GM19328 (cell line): ENCODE results near the gene HNRNPU.
A peak's percentile ranks its signal among the peaks of the same experiment; 100 is the strongest.

Source experiments
- ATAC-seq: cut with Tn5 transposase; IDR thresholded peaks from one replicate; pipeline ENCODE4 v1.9.1; 2021; ENCODE audit warnings: mild to moderate bottlenecking, moderate library complexity; ENCODE audit not compliant: unreplicated experiment

Gene HNRNPU

GRCh38 chr1:244864253-244865027, at the start of gene HNRNPU:
TSS of gene HNRNPU (minus strand) at chr1:244864543. CDS start at chr1:244864307, 236 bp downstream.
- ATAC-seq, result peak; percentile 65

- no peak for ATAC-seq
These were observed 49.5 kb upstream of the HNRNPU start for GRCh38 chr1:244913806-244914205.

DNA sequence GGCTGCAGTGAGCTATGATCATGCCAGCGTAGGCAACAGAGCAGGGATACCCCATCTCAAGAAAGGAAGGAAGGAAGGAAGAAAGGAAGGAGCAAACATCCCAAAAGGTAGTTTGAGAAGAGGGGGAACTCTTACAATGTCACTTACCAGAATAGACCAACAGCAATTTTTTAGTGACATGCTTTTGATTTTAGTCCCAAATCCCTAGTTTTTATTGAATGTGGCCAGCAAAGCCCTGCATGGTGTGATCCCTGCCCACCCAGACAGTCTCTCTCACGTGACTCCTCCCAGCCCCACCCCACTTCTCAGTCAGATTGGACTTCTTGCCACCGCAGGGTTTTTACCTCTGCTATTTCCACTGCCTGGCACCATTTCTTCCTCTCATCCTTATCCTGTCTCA, 39.8 kb upstream of the HNRNPU start:
- no peak for ATAC-seq

DNA sequence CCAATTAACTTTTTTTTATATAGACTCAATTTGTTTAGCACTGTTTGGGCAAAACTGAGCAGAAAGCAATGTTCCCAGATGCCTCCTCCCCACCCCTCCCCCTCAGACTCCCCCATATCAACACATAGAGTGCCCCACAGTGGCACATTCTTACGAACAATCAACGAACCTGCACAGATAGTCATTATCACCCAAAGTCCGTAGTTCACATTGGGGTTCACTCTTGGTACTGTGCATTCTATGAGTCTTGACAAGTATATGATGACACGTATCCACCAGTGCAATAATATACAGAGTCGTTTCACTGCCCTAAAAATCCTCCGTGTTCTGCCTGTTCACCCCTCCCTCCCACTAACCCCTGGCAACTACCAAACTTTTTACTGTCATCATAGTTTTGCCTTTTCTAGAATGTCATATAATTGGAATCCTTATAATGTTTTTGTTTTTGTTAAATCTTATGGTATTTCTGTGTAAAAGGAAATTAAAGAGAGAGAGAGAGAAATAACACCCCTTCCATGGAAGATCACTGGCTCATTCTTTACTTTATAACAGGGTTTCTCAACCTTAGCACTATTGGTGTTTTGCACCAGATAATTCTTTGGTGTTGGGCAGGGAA, 37.2 kb upstream of the HNRNPU start:
- no peak for ATAC-seq

DNA sequence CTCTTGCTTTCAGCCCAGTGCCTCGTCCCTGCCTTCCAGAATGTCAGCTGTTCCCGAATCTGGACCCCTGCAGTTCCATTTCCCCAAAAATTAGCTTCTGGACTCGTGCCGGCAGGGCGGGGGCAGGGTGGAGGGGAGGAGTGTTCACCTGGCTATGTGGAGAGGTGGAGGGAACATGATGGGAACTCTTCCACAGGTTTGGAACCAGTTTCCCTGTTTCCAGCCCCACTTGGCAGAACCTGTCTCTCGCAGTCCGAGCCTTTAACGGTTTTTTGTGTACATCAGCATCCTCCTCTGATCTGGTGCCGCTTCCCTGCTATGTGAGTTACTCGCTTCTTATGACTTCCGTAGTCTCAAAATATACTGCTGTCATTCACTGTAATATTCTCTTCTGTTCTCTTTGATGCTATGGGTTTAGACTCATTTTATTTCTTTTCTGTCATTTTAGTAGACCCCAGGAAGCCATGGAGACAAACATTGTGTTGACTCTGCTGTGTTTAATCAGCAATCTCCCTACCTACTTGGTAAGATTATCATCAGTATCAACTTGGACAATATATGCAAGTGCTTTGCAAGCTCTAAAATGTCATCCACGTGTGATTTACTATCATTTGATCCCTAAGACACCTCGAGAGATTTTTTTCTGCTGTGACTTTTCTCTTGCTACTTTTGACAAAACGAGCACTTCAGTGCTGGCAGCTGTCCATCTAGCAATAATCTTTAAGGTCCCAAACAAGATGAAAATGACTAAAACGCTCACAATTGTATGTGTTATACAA, 33.3 kb upstream of the HNRNPU start:
- ATAC-seq, result no peak

GRCh38 chr1:244896550-244896949, 32.2 kb upstream of the HNRNPU start:
- no peak for ATAC-seq

- ATAC-seq, result no peak
These were observed 29.5 kb upstream of the HNRNPU start for GRCh38 chr1:244893836-244894235.

DNA sequence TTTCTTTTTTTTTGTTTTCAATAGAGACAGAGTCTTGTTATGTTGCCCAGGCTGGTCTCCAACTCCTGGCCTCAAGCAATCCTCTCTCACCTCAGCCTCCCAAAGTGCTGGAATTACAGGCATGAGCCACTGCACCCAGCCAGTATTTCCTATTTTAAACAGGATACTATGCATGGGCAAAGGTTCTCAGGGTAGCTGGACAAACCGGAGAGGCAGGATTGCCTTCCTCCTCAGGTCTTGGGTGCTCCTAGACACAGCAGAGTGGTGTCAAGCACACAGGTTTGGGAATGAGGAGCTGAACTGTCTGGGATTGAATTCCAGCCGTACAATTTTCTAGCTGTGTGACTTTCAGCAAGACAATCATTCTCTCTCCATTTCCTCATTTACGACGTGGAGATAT, 22.9 kb upstream of the HNRNPU start:
- no peak for ATAC-seq

- ATAC-seq, result no peak
These were observed 17.4 kb upstream of the HNRNPU start for GRCh38 chr1:244881552-244882280.

GRCh38 chr1:244878681-244879080, 14.3 kb upstream of the HNRNPU start:
- ATAC-seq, result no peak

GRCh38 chr1:244876228-244876910, 12.0 kb upstream of the HNRNPU start:
- ATAC-seq, result no peak

- ATAC-seq, result no peak
These were observed 10.7 kb upstream of the HNRNPU start for GRCh38 chr1:244874974-244875579.

DNA sequence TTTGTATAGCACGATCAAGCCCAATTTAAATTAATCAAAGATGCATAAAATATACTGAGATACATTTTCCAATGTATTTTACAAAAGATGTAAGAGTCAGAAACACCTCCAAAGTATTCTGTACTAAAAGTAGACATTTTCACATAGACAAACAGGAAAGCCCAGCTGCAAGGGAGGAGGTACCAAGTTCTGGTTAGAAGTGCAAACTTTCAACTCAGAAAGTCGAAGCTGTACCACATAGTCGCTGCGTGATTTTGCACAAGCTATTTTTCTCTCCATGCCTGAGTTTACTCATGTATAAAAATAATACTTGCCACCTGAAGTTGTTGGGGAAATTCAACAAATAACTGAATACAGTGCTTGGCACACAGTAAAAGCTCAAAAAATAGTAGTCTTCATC, 5.6 kb upstream of the HNRNPU start:
- no peak for ATAC-seq

- no peak for ATAC-seq
These were observed 5.1 kb upstream of the HNRNPU start for GRCh38 chr1:244869364-244869827.

DNA sequence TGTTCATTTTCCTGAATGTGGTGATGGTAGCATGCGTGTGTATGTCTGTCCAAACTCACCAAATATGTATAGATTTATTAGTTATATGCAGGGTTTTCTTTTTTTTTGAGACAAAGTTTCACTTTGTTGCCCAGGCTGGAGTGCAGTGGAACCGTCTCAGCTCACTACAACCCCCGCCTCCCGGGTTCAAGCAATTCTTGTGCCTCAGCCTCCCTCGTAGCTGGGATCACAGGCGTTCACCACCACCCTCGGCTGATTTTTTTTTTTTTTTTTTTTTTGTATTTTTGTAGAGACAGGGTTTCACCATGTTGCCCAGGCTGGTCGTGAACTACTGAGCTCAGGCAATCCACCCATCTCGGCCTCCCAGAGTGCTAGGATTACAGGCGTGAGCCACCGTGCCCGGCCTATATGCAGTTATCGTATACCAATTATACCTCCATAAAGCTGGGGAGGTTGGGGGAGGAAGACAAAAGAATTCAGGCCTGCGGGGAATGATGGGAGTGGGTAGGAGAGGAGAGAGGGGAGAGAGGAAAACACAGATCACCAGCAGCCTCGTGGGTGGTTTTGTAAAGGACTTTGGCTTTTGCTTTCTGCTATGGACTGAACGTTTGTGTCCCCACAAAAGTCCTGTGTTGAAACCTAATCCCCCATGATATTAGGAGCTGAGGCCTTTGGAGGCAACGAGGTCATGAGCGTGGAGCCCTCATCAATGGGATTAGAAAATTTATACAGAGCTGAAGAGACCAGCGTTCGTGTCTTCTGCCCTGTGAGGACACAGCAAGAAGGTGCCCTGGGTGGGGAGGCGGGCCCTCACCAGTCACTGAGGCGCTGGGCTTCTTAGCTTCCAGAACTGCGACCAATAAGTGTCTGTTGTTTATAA, 4.4 kb upstream of the HNRNPU start:
- ATAC-seq, result no peak

DNA sequence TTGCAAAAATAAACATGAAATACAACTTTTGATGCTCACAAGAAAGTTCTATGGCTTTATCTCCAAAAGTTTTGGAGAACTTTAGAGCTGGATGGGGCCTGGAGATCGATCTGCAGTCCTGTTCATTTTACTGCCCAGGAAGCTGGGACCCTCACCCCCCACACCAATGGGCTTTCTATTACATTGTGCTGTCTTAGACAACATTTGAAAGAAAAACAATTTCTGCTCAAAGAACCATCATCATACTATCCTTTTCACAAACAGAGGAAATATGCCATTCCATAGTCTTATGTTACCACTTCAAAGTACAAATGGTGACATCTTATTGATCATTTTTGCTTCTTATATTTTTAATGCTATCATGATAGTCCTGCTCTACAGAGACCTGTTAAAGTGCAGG, 2.0 kb upstream of the HNRNPU start:
- no peak for ATAC-seq

DNA sequence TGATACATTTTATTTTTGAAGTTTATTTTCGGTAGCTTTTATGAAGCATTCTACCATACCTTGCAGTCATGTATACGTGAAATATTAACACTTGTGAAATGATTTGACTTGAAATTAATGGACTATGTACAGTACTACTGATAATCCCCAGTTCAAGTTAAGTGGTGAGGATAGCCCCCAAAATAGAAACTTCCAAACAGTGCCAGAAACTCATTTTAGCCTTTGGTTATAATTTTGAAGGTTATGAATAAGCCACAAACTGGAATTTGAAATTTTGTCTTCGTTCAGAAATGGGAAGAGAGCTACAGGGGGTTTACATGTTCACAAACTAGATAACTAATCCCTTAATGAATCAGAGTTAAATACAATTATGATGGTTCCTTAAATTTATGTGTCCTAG, 1.5 kb upstream of the HNRNPU start:
- ATAC-seq, result no peak

DNA sequence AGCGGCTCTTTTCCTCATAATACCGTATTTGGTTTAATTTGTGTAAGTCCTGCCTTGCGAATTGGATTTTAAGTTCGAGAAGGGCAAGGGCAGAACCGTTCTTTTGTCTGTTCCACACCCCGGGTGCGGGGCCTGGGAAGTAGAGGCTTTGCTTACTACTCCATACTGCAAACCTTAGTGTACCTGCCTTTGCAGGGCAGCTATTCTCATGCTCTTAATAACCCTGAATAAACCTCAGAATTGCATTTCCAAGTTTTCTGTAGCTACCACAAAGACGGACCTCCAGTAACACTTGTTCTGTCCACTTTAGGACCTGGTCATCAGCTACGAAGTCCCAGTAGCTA, 657 bp upstream of the HNRNPU start:
- no peak for ATAC-seq
